Naive B cell (primary cell): ENCODE measurements around the gene CAMTA1. TPM values are rescaled to one million over a fixed set of nuclear protein-coding genes. Genes with fewer than 3 reads are reported as not detected.

Source experiments
- ATAC-seq, 2 donors: fragments of 150-1000 bp; cut with Tn5 transposase; 2 replicates each; pipeline ENCODE4 v1.10.0; 2021; ENCODE audit warnings: low read depth in 2 of 2, mild to moderate bottlenecking in 2 of 2, moderate library complexity in 2 of 2
- DNase-seq: peaks from one replicate; pipeline ENCODE4 v3.0.0; 2022
- H3K27ac Mint-ChIP-seq, 6 donors: one replicate each; pipeline ENCODE4 v1.8.0; 2020 to 2022; ENCODE audit warnings: mild to moderate bottlenecking in 6 of 6, mixed read lengths in 6 of 6, moderate library complexity in 5 of 6, inconsistent platforms in 2 of 6
- H3K27me3 Mint-ChIP-seq, 3 donors: one replicate each; pipeline ENCODE4 v1.8.0; 2021 to 2022; ENCODE audit warnings: mixed read lengths in 3 of 3, mild to moderate bottlenecking in 1 of 3
- H3K36me3 Mint-ChIP-seq, 2 donors: one replicate each; pipeline ENCODE4 v1.8.0; 2020 to 2022; ENCODE audit warnings: mixed read lengths in 2 of 2, inconsistent platforms in 1 of 2, mild to moderate bottlenecking in 1 of 2
- H3K4me1 Mint-ChIP-seq, 3 donors: one replicate each; pipeline ENCODE4 v1.8.0; 2020 to 2022; ENCODE audit warnings: mixed read lengths in 3 of 3, inconsistent platforms in 1 of 3, mild to moderate bottlenecking in 1 of 3, moderate library complexity in 1 of 3
- H3K4me3 Mint-ChIP-seq, 8 donors: one replicate each; pipeline ENCODE4 v1.8.0; 2020 to 2022; ENCODE audit warnings: mild to moderate bottlenecking in 8 of 8, mixed read lengths in 8 of 8, moderate library complexity in 8 of 8, inconsistent platforms in 2 of 8
- H3K9me3 Mint-ChIP-seq, 7 donors: one replicate each; pipeline ENCODE4 v1.8.0; 2020 to 2022; ENCODE audit warnings: mixed read lengths in 7 of 7, mild to moderate bottlenecking in 5 of 7, inconsistent platforms in 2 of 7, moderate library complexity in 1 of 7
- polyA plus RNA-seq, 6 donors: library from polyadenylated mRNA; unstranded; fragments of 300-500 nt; fragmentation: Illumina TruSeq; gene quantifications; one replicate each; pipeline ENCODE4 v1.2.3, GENCODE V29; 2021; ENCODE audit warnings: low read depth in 6 of 6

Gene CAMTA1
- polyA plus RNA-seq, 6 donors from 2014 or later: 75.4 to 140 (median 88.8) TPM

DNA sequence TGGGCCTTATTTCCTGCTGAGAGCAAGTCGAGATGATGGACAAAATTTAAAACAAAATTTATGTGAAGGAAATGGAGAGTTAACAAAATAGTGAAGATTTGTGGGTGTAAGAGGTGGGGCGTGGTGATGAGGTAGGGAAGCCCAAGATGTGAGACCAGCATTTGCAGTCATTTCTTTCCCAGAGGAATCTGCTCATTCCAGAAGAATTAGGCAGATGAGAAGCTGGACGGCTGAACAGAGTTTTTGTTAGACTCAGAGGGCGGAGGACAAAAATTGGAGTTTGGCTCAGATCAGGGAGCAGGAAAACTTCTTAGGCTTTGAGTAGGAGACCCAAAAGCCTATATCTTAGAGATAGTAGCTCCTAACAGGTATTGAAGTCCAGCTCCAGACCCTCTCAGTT, 65.3 kb downstream of the CAMTA1 start:
- Mint-ChIP-seq H3K4me1 (peaks cover 0 to 27% (median 5%) of the 10 kb centered on the region in 3 donors), H3K4me3 (no peak overlapping the region), H3K27ac (peak overlapping the region in 1 of 6 donors; percentile 11), H3K9me3 (peaks cover 0 to 21% (median 7%) of the 10 kb centered on the region in 7 donors), H3K36me3 (peaks cover 54 to 69% of the 10 kb centered on the region in 2 donors), H3K27me3 (no peaks in the 10 kb centered on the region)
- no peak for ATAC-seq
- no peak for DNase-seq

DNA sequence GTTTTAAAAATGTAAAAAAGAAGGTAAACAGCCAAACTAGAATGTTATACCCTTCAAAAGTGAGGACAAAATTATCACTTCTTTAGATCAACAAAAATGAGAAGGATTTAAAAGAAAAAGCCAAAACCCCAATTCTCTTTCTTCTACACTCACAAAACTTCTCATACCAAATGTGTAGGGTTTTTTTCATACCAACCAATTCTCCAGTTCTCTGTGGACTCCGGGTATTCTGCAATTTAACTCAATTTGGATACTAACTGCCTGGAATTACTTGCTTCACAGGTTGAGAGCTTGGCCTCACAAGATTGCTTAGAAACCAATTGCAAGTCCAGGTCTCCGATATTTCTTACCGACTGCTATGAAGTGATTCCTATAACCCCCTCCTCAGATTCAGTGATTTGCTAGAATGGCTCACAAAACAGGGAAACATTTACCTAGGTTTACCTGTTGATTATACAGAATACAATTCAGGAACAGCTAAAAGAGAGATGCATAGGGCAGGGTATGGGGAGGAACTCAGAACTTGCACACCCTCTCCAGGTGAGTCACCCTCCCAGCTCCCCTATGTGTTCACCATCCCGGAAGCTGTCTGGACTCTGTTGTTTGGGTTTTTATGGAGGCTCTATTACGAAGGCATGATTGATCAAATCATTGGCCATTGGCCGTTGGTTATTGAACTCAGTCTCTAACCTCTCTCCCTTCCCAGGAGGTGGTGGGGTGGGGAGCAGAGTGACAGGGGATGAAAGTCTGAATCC, 67.1 kb downstream of the CAMTA1 start:
- peaks cover 0 to 18% (median 4%) of the 10 kb centered on the region in 7 donors for H3K9me3 Mint-ChIP-seq
- H3K36me3 Mint-ChIP-seq: peaks cover 41 to 70% of the 10 kb centered on the region in 2 donors
- no peak overlapping the region for H3K4me3 Mint-ChIP-seq
- ATAC-seq (no peak), DNase-seq (no peak)
- H3K27me3 Mint-ChIP-seq: no peaks in the 10 kb centered on the region
- no peak overlapping the region for H3K27ac Mint-ChIP-seq
- peaks cover 2 to 34% (median 10%) of the 10 kb centered on the region in 3 donors for H3K4me1 Mint-ChIP-seq

DNA sequence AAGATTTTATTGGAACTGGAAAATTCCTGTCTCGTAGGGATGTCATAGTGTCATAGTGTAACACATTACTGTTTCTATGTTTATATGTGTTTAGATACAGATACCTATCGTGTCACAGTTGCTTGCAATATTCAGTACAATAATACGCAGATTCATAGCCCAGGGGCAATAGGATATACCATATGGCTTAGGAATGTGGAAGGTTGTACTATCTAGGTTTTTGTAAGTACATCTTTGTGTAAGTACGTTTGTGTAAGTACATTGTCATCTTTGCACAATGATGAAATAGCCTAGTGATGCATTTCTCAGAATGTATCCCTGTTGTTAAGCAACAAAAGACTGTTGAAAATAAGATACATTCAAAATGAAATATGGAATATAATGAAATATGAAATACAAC, 68.9 kb downstream of the CAMTA1 start:
- ATAC-seq (no peak), DNase-seq (no peak)
- Mint-ChIP-seq H3K27ac (no peak overlapping the region), H3K27me3 (no peaks in the 10 kb centered on the region), H3K9me3 (peaks cover 0 to 18% (median 4%) of the 10 kb centered on the region in 7 donors), H3K36me3 (peaks cover 41 to 62% of the 10 kb centered on the region in 2 donors), H3K4me3 (no peak overlapping the region), H3K4me1 (peaks cover 0 to 31% (median 17%) of the 10 kb centered on the region in 3 donors)

DNA sequence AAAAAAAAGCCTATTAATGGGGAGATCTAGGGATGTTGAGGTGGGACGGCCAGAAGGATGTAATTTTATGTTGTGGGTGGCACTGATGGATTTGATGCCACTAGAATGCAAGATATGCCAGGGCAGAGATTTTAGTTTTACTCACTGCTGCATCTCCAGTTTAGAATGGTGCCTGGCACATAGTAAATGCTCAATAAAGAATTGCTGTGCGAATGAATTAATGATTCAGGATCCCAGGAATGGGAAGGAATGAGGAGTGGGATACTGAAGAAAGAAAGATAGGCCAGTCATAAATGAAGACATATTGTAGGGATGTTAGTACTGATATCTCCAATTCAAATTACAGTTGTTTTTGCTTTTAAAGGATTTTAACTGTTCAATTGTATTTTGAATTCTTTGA, 72.6 kb downstream of the CAMTA1 start:
- Mint-ChIP-seq H3K4me1 (peaks cover 1 to 22% (median 17%) of the 10 kb centered on the region in 3 donors), H3K4me3 (no peak overlapping the region), H3K36me3 (peaks cover 24 to 38% of the 10 kb centered on the region in 2 donors), H3K27me3 (no peaks in the 10 kb centered on the region), H3K27ac (peak overlapping the region in 1 of 6 donors; percentile 89), H3K9me3 (peaks cover 0 to 9% (median 2%) of the 10 kb centered on the region in 7 donors)
- ATAC-seq (no peak), DNase-seq (no peak)

DNA sequence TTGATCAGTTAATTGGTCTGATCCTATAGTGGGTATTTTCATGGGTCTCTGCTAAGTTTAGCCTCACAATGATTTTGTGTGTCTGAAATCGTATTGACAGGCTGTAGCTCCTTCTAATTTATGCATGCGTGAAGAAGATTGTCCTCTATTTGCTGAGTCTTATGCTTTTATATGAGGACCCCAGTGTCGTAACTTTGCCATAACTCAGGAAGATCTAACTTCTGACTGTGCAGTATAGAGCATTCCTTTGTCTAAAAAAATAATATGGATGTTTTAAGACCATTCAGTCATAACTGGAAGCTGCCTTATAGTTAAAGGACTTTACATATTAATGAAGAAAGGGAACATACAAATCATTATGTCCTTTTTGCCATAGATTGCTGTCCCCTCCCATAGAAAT, 73.3 kb downstream of the CAMTA1 start:
- Mint-ChIP-seq H3K36me3 (peaks cover 17 to 32% of the 10 kb centered on the region in 2 donors), H3K9me3 (peaks cover 0 to 5% (median 0%) of the 10 kb centered on the region in 7 donors), H3K4me1 (peaks cover 3 to 26% (median 24%) of the 10 kb centered on the region in 3 donors), H3K27me3 (no peaks in the 10 kb centered on the region), H3K27ac (no peak overlapping the region), H3K4me3 (no peak overlapping the region)
- no peak for ATAC-seq
- no peak for DNase-seq

DNA sequence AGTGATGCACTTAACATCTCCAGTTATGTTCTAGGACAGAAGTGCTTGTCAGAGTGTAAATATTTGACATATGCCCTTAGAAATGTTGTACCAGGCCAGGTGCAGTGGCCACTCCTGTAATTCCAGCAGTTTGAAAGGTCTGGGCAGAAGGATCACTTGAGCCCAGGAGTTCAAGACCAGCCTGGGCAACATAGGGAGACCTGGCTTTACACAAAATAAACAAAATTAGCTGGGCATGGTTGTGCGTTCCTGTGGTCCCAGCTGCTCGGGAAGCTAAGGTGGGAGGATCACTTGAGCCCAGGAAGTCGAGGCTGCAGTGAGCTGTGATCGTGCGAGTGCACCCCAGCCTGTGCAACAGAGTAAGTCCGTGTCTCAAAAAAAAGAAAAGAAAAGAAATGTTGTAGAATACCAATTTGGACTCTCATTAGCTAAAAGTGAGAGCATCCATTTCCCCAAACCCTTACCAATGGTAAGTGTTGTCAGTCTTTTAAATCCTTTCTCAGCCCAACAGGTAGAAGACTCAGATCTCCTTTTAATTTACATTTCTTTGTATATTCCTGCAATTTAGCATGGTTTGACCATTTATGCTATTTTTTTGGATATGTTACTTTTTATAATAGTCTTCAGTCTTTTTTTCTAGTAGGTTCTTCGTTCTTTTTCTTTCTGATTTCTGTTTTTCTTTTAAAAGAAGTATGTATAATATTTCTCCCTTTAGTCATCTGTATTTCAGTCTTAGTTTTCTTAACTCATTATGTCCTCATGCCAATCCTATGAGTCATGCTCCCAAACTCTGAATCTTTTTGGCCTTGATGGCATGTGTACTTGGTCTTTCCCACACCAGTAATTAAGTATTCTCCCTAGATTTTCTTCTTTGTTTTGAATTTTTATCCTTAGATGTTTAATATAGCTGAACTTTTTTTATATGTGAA, 74.4 kb downstream of the CAMTA1 start:
- DNase-seq (no peak), ATAC-seq (no peak)
- Mint-ChIP-seq H3K9me3 (no peaks in the 10 kb centered on the region), H3K4me1 (peaks cover 3 to 34% (median 25%) of the 10 kb centered on the region in 3 donors), H3K27me3 (no peaks in the 10 kb centered on the region), H3K36me3 (peaks cover 16 to 39% of the 10 kb centered on the region in 2 donors), H3K4me3 (no peak overlapping the region), H3K27ac (peak overlapping the region in 2 of 6 donors; percentile 13 to 35)

DNA sequence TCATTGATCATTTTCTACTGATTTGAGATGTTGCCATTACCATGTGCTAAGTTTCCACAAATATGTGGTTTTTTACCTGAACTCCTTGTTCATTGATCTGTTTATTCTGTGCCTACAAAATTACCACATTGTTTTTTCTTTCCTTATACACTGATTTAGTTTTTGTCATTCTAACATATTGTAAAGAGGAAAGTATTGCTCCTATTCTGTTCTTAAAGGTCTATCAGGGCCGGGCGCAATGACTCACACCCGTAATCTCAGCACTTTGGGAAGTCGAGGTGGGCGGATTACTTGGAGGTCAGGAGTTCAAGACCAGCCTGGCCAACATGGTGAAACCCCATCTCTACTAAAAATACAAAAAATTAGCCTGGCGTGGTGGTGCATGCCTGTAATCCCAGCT, 75.1 kb downstream of the CAMTA1 start:
- Mint-ChIP-seq H3K27ac (no peak overlapping the region), H3K9me3 (no peaks in the 10 kb centered on the region), H3K4me1 (peaks cover 3 to 30% (median 28%) of the 10 kb centered on the region in 3 donors), H3K36me3 (peaks cover 12 to 33% of the 10 kb centered on the region in 2 donors), H3K27me3 (no peaks in the 10 kb centered on the region), H3K4me3 (no peak overlapping the region)
- DNase-seq (no peak), ATAC-seq (no peak)

DNA sequence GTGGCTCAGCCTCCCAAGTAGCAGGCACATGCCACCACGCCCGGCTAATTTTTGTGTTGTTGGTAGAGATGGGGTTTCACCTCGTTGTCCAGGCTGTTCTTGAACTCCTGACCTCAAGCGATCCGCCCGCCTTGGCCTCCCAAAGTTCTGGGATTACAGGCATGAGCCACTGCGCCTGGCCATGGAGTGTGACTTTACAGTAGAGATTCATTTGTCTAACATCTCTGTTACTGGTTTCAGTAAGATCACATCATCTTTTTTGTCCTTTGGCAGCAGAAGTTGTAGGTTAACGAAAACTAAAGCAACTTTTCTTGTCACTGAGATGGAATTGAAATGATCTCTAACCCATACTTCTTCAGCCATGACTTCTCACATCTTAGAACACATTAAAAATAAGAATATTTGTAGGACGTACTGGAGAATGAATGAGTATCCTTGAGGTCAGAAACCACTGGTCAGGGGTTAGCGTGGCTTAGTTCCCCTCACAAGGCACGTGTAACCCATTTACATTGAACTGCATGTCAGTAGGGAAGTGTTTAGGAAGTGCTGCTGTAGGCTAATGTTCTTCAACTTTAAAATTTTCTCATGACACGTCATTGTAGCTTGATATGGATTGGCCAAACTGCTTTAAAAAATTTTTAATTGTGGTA, 75.9 kb downstream of the CAMTA1 start:
- no peaks in the 10 kb centered on the region for H3K9me3 Mint-ChIP-seq
- no peak overlapping the region for H3K27ac Mint-ChIP-seq
- H3K27me3 Mint-ChIP-seq: no peaks in the 10 kb centered on the region
- ATAC-seq: peak in 1 of 2 donors; percentile 27
- peaks cover 10 to 25% of the 10 kb centered on the region in 2 donors for H3K36me3 Mint-ChIP-seq
- DNase-seq: no peak
- H3K4me3 Mint-ChIP-seq: no peak overlapping the region
- H3K4me1 Mint-ChIP-seq: peaks cover 3 to 32% (median 27%) of the 10 kb centered on the region in 3 donors

DNA sequence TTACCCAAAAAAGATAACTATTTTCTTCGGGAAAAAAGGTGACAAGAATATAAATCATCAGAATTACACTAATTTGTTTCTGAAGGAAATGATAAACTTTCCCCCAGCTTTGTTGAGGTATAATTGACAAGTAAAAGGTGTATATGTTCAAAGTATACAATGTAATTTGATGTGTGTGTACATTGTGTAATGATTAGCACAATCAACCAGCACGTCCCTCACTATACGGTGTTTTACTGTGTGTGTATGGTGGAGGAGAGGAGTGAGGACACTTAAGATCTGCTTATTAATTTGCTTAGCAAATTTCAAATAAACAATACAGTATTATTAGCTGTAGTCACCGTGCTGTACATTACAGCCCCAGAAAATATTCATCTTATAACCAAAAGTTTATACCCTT, 77.7 kb downstream of the CAMTA1 start:
- H3K27ac Mint-ChIP-seq: no peak overlapping the region
- no peak for DNase-seq
- ATAC-seq: no peak
- H3K4me3 Mint-ChIP-seq: no peak overlapping the region
- no peaks in the 10 kb centered on the region for H3K9me3 Mint-ChIP-seq
- H3K36me3 Mint-ChIP-seq: peaks cover 13 to 15% of the 10 kb centered on the region in 2 donors
- H3K4me1 Mint-ChIP-seq: peaks cover 9 to 33% (median 15%) of the 10 kb centered on the region in 3 donors
- H3K27me3 Mint-ChIP-seq: no peaks in the 10 kb centered on the region

DNA sequence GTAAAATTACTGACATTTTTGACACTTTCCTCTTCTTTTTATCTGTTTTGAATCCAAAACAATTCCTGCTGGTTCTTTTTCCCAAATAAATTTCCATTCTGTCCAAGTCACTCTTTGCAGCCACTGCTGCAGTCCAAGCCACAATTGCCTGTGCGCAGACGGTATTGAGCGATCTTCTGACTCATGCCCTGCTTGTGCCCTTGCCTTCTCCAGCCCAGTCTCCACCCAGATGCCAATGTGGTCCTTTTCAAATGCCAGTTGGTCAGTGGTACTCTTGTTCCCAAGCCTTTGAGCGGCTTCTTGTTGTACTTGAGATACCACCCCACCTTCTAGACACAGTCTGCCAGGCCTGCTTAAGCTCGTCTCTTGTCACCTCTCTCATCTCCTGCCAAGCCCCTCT, 78.9 kb downstream of the CAMTA1 start:
- Mint-ChIP-seq H3K27ac (no peak overlapping the region), H3K4me1 (peaks cover 15 to 44% (median 25%) of the 10 kb centered on the region in 3 donors), H3K27me3 (no peaks in the 10 kb centered on the region), H3K4me3 (no peak overlapping the region), H3K36me3 (peaks cover 13 to 15% of the 10 kb centered on the region in 2 donors), H3K9me3 (no peaks in the 10 kb centered on the region)
- ATAC-seq (no peak), DNase-seq (no peak)

DNA sequence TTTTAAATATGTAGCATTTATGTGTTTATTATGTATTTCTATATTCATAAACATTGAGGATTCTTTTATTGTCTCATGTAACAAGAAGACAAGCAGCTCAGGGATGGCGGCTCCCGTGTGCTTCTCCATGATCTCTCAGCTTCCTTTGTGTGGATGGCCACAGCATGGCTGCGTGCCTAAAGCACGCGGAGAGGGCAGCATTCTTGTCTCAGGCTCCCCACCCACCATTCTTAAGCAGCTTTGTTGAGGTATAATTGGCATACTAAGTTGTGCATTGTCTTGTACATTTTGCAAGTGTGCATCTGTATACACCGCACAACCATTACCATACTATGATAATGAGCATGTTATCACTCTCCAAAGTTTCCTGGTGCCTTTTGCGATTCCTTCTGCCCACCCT, 81.6 kb downstream of the CAMTA1 start:
- Mint-ChIP-seq H3K27me3 (no peaks in the 10 kb centered on the region), H3K9me3 (no peaks in the 10 kb centered on the region), H3K36me3 (peaks cover 13 to 15% of the 10 kb centered on the region in 2 donors), H3K27ac (peak overlapping the region in 1 of 6 donors; percentile 31), H3K4me3 (no peak overlapping the region), H3K4me1 (peaks cover 13 to 44% (median 25%) of the 10 kb centered on the region in 3 donors)
- DNase-seq: no peak
- ATAC-seq: no peak

DNA sequence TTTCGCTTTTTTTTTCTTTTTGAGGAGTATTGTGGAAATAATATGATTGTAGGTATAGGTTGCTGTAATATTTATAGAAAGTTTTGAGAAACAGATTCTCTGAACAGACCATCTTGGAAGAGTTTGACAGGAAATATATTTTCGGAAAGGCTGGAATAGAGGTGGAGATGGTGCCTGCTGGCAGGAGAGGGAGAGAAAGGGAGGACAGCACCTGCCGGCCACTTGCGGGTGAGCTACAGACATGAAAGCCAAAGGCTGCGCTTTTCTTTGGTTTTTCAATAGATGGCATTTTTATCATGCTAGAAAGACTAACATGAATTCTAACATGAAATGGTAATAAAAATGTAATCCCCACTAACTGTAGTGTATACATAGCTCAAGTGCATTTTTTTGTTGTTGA, 82.1 kb downstream of the CAMTA1 start:
- no peaks in the 10 kb centered on the region for H3K9me3 Mint-ChIP-seq
- no peaks in the 10 kb centered on the region for H3K27me3 Mint-ChIP-seq
- peak overlapping the region in 2 of 6 donors; percentile 31 to 62 for H3K27ac Mint-ChIP-seq
- ATAC-seq: no peak
- no peak overlapping the region for H3K4me3 Mint-ChIP-seq
- no peak for DNase-seq
- peaks cover 13 to 15% of the 10 kb centered on the region in 2 donors for H3K36me3 Mint-ChIP-seq
- H3K4me1 Mint-ChIP-seq: peaks cover 13 to 44% (median 25%) of the 10 kb centered on the region in 3 donors
